Stimulated activated naive CD8-positive, alpha-beta T cell treated with anti-CD3 and anti-CD28 coated beads, Interleukin-15, Interleukin-2, amounts not matched to agents 100 ng/mL and 50 ng/mL, for 24 hours (primary cell): ENCODE measurements around the gene PPIL1.

Experiments
- H3K27ac Mint-ChIP-seq: one replicate; pipeline ENCODE4 v1.8.0; 2021; ENCODE audit warnings: mild to moderate bottlenecking, mixed read lengths
- H3K27me3 Mint-ChIP-seq: one replicate; pipeline ENCODE4 v1.8.0; 2021; ENCODE audit warnings: mixed read lengths
- H3K36me3 Mint-ChIP-seq: one replicate; pipeline ENCODE4 v1.8.0; 2021; ENCODE audit warnings: low read depth, mixed read lengths
- H3K4me1 Mint-ChIP-seq: one replicate; pipeline ENCODE4 v1.8.0; 2021; ENCODE audit warnings: low read depth, mixed read lengths
- H3K4me3 Mint-ChIP-seq: one replicate; pipeline ENCODE4 v1.8.0; 2021; ENCODE audit warnings: mild to moderate bottlenecking, mixed read lengths
- H3K9me3 Mint-ChIP-seq: one replicate; pipeline ENCODE4 v1.8.0; 2021; ENCODE audit warnings: mixed read lengths

The PPIL1 gene

DNA sequence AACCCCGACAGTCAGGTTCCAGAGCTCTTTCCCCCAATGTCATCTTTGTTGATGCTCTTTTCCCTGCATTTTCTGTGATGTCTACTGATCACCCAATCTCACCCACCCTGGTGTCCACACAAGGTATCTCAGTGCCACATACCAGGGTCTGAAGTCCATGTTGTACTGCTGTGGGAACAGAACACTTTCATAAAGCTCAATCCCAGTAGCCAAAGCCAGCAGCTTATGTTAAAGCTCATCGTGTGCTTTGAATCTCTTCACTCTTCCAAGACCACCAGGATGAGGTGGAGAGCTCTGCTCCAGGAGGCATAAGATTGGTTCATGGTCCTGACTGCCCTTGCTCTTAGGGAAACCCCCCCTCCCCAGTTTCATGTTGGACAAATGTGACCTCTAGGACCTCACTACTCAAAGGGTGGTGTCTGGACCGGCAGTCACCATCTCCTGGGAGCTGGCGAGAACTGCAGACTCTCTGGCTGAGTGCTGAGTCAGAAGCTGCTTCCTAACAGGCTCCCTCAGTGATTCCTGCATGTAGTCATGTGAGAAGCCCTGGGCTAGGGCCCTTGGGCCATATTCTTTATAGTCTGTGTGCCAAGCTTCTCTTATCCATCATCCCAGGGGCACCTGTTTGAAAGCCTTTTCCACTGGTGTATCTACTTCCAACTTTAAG is 22.0 kb downstream of the PPIL1 start:
- H3K4me1 Mint-ChIP-seq: peaks cover 6% of the 10 kb centered on the region
- H3K4me3 Mint-ChIP-seq: no peak overlapping the region
- no peak overlapping the region for H3K27ac Mint-ChIP-seq
- H3K27me3 Mint-ChIP-seq: peaks cover 3% of the 10 kb centered on the region
- peaks cover 4% of the 10 kb centered on the region for H3K9me3 Mint-ChIP-seq
- H3K36me3 Mint-ChIP-seq: peaks cover 77% of the 10 kb centered on the region

DNA sequence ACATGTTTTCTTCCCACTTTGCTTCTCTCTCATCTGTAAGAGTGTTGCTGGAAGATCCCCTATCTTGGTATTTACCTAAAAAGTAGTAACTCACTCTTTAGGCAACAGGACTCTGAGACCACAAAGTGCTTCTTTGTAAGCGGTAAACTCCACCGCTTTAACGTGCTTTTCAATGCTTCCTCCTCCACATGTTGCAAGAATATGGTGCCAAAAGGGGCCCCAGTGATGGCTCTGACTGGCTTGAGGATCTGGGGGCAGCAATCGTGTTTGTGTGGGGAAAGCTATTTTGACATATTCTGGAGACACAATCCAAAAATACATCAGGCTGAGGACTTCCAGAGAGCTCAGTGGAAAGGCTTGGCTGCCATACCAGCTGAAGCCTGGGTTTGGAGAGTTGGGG is 23.0 kb downstream of the PPIL1 start:
- peaks cover 4% of the 10 kb centered on the region for H3K9me3 Mint-ChIP-seq
- H3K4me3 Mint-ChIP-seq: no peak overlapping the region
- H3K27ac Mint-ChIP-seq: peak overlapping the region; percentile 29
- peaks cover 68% of the 10 kb centered on the region for H3K36me3 Mint-ChIP-seq
- H3K27me3 Mint-ChIP-seq: peaks cover 3% of the 10 kb centered on the region
- H3K4me1 Mint-ChIP-seq: peaks cover 6% of the 10 kb centered on the region

DNA sequence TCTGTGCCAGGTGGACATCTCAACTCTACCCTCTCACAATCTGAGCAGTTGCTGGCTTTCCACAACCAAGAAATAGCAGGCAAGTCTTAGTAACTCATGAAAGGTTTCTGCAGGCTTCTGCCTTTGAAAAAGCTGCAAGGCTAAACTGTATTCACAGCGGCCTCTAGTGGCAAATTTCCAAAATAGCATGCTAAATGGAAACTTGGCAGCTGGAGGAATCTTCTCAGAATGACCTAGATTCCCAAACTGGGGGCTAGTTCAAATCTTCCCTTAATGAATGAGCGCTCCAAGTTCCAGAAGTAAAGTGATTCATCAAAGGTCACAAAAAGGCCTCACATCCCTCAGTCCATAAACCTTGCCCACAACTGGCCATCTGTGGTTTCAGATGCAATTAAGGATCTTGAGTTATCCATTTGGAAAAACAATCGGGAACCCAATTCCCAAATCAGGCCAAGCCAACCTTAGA is 23.4 kb downstream of the PPIL1 start:
- Mint-ChIP-seq H3K4me3 (no peak overlapping the region), H3K27ac (no peak overlapping the region), H3K27me3 (peaks cover 3% of the 10 kb centered on the region), H3K36me3 (peaks cover 64% of the 10 kb centered on the region), H3K4me1 (peaks cover 6% of the 10 kb centered on the region), H3K9me3 (peaks cover 4% of the 10 kb centered on the region)

DNA sequence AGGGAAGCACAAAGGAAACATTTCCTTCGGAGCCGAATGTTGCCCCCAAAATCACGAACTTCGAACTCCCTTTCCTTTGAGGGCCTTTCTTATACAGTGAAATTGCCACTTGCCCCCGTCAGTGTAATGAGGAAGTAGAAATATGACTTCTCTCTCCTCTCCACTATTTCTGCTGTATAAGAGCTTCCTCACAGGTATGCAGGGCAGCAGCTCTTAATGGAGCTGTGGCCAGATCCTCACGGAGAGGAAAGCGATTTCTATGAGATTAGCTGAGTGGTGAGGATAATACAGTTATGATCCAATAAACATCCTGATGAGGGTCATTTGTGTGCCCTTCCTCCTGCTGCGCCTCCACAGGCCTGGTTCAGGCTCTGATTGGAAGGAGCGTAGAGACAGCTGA is 24.6 kb downstream of the PPIL1 start:
- peaks cover 6% of the 10 kb centered on the region for H3K4me1 Mint-ChIP-seq
- H3K27me3 Mint-ChIP-seq: peaks cover 3% of the 10 kb centered on the region
- no peak overlapping the region for H3K27ac Mint-ChIP-seq
- H3K9me3 Mint-ChIP-seq: peaks cover 4% of the 10 kb centered on the region
- H3K4me3 Mint-ChIP-seq: no peak overlapping the region
- H3K36me3 Mint-ChIP-seq: peaks cover 54% of the 10 kb centered on the region

DNA sequence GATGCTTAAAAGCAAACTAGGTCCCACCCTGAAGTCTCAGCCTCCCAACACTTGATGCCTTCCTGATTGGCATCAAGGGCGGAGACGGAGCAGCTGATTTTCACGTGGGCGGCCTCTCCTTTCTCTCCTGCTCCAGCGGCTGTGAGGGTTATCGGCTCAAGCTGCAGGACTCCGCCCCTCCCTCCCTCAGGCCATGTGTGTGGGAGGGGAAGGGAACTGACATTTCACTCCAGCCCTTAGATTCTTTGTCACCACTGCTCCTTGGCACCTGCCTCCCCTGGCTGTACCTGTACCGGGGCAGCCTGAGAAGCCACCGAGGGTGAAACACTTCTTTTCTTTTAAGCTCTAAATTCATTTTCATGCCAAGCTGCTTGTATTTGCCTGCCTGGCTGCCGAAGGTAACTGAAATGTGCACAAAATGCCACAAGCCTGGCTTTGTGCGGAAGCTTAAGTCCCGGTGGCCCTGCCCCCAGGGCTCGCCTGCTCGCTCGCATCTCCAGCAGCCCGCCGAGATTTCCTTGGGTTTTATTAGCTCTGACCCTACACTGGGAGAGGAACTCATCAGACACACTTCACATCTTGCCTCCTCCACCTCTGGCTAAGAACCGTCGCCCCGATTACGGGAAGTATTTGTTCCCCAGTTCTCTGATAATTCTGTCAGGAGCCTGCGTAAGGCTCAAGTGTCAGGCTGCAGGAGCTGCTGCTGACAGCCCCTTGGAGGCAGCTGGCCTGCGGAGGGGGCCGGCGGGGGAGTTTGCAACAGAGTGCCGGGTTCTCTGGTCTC is 25.8 kb downstream of the PPIL1 start:
- peaks cover 4% of the 10 kb centered on the region for H3K9me3 Mint-ChIP-seq
- H3K4me3 Mint-ChIP-seq: no peak overlapping the region
- peaks cover 3% of the 10 kb centered on the region for H3K27me3 Mint-ChIP-seq
- H3K27ac Mint-ChIP-seq: no peak overlapping the region
- peaks cover 6% of the 10 kb centered on the region for H3K4me1 Mint-ChIP-seq
- H3K36me3 Mint-ChIP-seq: peaks cover 42% of the 10 kb centered on the region

DNA sequence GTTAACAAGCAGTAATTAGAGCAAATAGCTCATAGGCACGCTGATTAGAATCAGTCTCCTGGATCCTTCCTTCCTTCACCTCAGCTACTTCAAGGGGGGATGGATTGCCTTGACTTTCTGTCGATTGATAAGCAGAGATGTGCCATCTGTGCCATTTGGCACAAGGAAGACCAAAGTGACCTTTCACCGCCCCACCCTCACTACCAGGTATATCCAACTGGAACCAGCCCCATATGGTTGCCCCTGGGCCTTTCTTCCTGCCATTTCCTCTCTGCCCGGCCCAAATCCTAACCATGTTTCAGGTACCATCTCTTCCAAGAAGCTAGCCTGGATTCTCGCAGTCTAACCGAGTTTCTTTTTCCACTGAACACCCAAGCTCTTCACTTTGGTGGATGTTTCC is 26.6 kb downstream of the PPIL1 start:
- Mint-ChIP-seq H3K27me3 (peaks cover 3% of the 10 kb centered on the region), H3K36me3 (peaks cover 33% of the 10 kb centered on the region), H3K4me1 (peaks cover 6% of the 10 kb centered on the region), H3K27ac (no peak overlapping the region), H3K9me3 (peaks cover 4% of the 10 kb centered on the region), H3K4me3 (no peak overlapping the region)

DNA sequence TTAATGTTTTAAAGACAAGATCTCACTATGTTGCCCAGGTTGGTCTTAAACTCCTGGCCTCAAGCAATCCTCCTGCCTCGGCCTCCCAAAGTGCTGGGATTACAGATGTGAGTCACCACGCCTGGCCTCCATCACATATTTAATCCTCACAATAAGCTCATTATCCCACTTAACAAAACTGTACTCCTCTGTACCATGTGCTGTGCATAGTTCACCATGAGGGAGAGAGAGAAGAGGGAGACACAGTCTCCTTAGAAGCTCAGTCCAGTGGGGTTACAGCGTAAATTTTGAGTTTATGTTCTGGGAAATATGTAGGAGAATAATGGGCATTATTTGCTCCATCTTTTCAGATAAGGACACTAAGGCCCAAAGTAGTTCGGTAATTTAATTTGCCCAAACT is 27.5 kb downstream of the PPIL1 start:
- Mint-ChIP-seq H3K27me3 (peaks cover 3% of the 10 kb centered on the region), H3K4me1 (peaks cover 6% of the 10 kb centered on the region), H3K9me3 (peaks cover 4% of the 10 kb centered on the region), H3K4me3 (no peak overlapping the region), H3K27ac (no peak overlapping the region), H3K36me3 (peaks cover 26% of the 10 kb centered on the region)

DNA sequence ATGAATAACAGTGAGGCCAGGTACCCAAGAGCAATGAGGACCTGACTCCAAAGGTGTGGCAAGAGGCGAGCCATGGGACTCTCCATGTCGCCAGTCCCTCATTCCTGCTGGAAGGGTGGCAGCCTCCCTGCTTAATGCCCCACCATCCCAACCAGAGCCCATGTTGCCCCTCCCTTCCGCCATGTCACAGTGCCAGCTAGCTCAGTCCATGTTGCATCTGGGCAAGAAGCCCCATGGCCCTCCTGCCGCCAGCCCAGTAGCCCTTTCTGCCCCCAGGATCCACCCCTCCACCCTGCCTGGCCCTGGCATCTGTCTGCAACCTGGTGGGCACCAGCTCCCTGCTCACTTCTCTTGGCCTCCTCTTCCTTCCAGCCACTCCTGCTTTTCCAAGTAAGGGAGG is 29.4 kb downstream of the PPIL1 start:
- H3K27me3 Mint-ChIP-seq: peaks cover 11% of the 10 kb centered on the region
- no peaks in the 10 kb centered on the region for H3K9me3 Mint-ChIP-seq
- peaks cover 14% of the 10 kb centered on the region for H3K4me1 Mint-ChIP-seq
- H3K27ac Mint-ChIP-seq: no peak overlapping the region
- peaks cover 8% of the 10 kb centered on the region for H3K36me3 Mint-ChIP-seq
- H3K4me3 Mint-ChIP-seq: no peak overlapping the region

DNA sequence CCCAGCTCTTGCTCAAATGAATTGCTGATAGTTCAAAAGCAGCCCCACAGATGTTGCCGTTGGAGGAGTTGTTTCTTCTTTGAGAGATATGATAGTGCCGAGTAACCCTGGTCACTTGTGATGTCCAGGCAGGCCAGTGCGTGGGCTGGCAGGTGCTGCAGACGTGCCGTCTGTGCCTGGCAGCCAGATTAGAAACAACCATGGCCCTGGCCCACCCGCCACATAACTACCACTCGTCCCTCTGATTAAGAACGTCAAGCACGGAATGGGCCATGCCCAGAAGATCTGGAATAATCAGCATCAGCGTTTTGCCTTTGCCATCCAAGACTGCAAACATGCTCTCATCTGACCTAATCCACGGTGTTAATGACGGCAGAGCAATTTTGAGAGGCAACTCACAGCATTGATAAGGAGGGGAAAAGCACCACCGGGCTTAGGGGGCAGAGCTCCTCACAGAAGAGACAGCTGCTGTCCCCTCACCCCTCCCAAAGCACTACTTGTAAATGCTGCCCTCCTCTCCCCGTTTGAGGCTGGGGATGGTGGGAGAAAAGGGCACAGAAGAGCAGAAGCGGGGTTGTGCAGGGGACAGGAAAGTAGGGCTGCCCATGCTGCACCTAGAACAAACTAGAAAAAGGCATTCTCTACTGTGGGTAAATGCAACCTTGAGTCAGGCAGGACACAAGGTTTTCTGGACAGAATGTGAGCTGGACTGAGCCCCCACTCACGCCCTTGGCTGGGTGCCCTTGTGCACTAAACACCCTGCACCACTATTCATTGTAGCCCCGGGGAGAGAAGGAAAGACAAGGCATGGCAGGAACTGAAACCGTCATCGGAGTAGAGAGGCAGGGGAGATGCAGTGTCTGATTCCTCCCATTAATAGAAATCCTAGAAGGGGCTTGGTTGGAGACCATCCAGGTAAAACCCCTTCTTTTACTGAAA is 30.1 kb downstream of the PPIL1 start:
- peaks cover 14% of the 10 kb centered on the region for H3K4me1 Mint-ChIP-seq
- H3K4me3 Mint-ChIP-seq: no peak overlapping the region
- peaks cover 1% of the 10 kb centered on the region for H3K36me3 Mint-ChIP-seq
- H3K27me3 Mint-ChIP-seq: peaks cover 13% of the 10 kb centered on the region
- no peaks in the 10 kb centered on the region for H3K9me3 Mint-ChIP-seq
- no peak overlapping the region for H3K27ac Mint-ChIP-seq

DNA sequence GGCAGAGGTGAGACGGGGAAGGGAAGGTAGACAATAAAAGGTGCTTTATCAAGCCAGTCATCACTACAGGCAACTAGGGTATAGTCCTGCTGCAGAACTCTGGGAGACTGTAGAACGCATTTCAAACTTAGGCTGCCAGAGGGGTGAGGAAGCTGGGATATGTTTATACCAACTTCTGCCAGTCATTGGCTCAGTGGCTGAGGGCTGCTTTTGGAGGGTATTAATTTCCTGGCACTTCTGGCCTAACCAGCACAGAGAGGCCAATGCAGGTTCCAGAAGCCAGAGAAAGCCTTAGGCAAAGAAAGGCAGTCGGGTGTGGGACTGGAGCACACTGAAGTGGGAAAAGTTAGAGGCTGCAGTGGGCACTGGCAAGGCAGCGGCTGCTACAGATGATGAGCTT is 31.4 kb downstream of the PPIL1 start:
- no peaks in the 10 kb centered on the region for H3K36me3 Mint-ChIP-seq
- H3K4me3 Mint-ChIP-seq: no peak overlapping the region
- H3K27me3 Mint-ChIP-seq: peaks cover 19% of the 10 kb centered on the region
- peaks cover 11% of the 10 kb centered on the region for H3K4me1 Mint-ChIP-seq
- H3K9me3 Mint-ChIP-seq: no peaks in the 10 kb centered on the region
- H3K27ac Mint-ChIP-seq: no peak overlapping the region

DNA sequence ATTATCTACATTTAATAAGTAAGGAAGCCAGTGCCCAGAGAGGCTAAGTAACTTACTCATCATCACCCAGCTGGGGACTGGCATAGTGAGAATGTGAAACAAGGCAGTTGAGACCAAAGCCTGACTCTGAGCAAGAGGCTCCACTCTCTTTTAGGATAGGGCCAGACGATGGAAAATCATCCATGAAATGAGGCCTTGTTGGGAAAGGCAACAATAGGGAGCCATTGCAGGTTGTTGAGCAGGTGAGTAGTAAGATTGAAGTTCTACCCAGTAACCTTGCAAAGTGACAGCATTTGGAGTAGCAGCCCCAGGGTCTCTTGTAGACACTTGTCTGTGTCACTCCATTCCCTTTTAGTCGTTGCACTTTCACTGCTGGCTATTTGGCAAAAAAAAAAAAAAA is 32.8 kb downstream of the PPIL1 start:
- Mint-ChIP-seq H3K36me3 (no peaks in the 10 kb centered on the region), H3K27me3 (peaks cover 29% of the 10 kb centered on the region), H3K27ac (no peak overlapping the region), H3K4me3 (no peak overlapping the region), H3K9me3 (no peaks in the 10 kb centered on the region), H3K4me1 (peaks cover 11% of the 10 kb centered on the region)

DNA sequence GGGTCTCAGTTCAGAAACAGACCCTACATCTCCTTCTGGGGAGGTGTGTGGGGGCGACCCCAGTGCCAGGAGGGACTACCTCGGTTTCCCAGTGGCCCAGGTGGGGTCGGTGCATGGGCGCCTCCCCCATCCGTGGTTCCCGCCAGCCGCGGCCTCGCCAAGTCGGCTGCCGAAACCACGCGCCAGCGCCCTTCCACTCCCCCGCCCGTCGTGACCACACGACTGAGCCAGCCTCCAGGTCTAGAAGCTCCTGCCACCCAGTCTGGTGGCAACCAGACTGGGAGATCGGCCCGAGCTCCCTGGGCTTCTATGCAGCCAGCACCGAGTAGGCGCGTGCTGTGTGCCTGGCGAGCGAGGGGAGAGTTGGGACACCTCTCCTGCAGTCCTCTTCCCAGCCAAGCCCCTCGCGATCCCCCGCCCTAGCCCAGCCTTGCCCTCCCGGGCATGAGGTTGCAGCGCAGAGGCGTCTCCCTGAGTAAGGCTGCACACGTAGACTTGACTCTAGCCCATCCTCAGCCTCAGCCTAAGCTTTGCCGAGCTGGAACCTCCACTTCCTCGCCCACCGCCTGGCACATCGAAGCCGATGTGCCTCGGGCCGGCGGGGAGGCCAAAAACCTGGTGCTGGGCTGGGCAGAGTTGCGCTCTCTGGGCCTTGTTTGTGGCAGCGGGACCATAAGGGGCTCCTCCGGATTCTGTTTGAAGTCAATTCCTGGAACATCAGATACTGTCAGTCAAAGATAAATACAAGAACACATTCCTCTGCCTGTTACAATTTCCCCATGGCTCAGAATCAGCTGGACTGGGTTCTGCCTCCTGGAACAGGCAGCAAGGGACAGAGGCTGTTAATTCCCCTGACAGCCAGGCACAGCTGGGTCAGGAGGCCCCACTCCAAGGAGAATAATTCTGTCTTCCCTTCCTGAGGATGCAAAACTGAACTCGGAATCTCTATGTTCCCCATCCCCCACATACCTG is 33.9 kb downstream of the PPIL1 start:
- no peaks in the 10 kb centered on the region for H3K9me3 Mint-ChIP-seq
- H3K27ac Mint-ChIP-seq: no peak overlapping the region
- H3K4me3 Mint-ChIP-seq: peak overlapping the region; percentile 67

DNA sequence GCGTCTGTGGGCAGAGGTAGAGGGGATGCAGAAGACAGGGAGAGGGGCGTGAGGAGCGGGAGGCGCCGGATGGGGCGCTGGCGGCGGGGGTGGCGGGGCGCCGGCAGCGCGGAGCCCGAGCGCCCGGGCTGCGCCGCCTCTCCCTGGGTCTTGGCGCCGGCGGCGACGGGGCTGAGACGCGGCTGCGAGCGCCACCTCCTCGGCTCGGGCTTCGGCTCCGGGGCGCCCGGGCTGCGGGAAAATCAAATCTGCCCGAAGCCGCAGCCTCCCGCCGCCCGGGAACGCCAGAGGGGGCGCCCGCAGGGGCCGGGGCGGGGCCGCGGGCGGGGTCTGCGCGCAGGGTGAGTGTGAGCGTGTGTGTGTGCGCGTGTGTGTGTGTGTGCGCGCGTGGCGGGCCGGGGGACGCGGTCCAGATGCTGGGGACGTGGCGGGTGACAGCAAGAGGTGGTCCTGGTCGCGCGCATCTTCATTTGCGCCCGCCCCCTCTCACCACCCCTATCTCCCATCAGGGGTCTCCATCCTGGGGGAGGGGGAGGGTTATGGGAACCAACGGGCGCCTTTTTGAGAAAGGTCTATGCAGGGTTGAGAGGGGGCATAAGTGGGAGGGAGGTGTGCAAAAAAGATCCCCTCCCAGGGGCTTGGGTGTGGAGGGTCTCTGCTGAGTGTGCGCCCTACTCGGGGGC is 34.7 kb downstream of the PPIL1 start:
- Mint-ChIP-seq H3K4me1 (peaks cover 11% of the 10 kb centered on the region), H3K9me3 (no peaks in the 10 kb centered on the region), H3K4me3 (peak overlapping the region; percentile 67), H3K27ac (no peak overlapping the region), H3K36me3 (no peaks in the 10 kb centered on the region), H3K27me3 (peaks cover 33% of the 10 kb centered on the region)

More for the DNA sequence above, 33.9 kb downstream of the PPIL1 start:
- Mint-ChIP-seq H3K36me3 (no peaks in the 10 kb centered on the region), H3K27me3 (peaks cover 29% of the 10 kb centered on the region), H3K4me1 (peaks cover 11% of the 10 kb centered on the region)
